RKO (cell line): ENCODE data around the gene PACS1.

Source experiments
- DNase-seq: peaks from one replicate; pipeline ENCODE4 v3.0.0-alpha.2; 2016; ENCODE audit warnings: low spot score

PACS1 gene

DNA sequence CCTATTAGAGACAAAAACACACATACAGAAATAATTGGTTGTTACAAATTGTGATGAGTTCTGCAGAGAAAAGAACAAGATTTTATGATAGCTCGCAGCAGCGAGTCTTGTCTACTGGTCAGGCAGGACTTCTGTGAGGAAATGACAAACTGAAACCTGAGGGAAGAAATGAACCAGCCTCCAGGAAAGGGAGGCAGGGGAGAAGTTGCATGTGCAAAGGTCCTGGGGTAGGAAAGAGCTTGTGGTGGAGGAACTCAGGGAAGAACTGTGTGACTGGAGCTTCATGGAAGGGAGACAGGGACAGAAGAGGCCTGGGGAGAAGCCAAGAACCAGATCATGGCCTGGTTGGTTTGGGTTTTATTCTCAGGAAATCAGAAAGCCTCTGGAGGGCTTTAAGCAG lies 189.2 kb downstream of the PACS1 start:
- DNase-seq = no peak

GRCh38 chr11:66259956-66260355 lies 189.9 kb downstream of the PACS1 start:
- no peak for DNase-seq

- DNase-seq = no peak
Observed at GRCh38 chr11:66261578-66261977, 191.5 kb downstream of the PACS1 start.

- no peak for DNase-seq
Observed at GRCh38 chr11:66262191-66262590, 192.1 kb downstream of the PACS1 start.

GRCh38 chr11:66262696-66263095 lies 192.6 kb downstream of the PACS1 start:
- DNase-seq = no peak

GRCh38 chr11:66263231-66263630 lies 193.2 kb downstream of the PACS1 start:
- DNase-seq = no peak

DNA sequence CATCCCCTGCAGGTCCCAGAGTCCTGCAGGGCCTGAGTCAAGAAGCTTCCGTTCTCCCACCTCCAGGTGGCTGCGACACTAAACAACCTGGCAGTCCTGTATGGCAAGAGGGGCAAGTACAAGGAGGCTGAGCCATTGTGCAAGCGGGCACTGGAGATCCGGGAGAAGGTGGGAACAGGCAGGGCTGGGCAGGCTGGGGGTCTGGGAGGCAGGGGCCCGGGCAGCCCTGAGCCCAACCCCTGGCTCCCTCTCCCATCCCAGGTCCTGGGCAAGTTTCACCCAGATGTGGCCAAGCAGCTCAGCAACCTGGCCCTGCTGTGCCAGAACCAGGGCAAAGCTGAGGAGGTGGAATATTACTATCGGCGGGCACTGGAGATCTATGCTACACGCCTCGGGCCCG lies 193.7 kb downstream of the PACS1 start:
- no peak for DNase-seq

- no peak for DNase-seq
Observed at GRCh38 chr11:66264383-66264782, 194.3 kb downstream of the PACS1 start.

DNA sequence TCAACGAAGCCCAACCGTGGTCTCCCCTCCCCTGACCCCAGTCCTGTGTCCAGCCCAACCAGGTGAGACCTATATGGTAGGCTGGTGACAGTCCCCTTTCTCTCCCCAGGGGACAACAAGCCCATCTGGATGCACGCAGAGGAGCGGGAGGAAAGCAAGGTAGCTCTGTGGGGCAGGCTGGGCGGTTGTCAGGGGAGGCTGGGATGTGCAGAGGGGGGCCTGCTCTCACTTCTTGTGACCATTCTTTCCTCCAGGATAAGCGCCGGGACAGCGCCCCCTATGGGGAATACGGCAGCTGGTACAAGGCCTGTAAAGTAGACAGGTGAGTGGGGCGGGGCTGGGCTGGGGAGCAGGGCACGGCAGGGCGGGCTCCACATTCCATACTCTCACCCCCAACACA lies 194.8 kb downstream of the PACS1 start:
- DNase-seq = no peak

DNA sequence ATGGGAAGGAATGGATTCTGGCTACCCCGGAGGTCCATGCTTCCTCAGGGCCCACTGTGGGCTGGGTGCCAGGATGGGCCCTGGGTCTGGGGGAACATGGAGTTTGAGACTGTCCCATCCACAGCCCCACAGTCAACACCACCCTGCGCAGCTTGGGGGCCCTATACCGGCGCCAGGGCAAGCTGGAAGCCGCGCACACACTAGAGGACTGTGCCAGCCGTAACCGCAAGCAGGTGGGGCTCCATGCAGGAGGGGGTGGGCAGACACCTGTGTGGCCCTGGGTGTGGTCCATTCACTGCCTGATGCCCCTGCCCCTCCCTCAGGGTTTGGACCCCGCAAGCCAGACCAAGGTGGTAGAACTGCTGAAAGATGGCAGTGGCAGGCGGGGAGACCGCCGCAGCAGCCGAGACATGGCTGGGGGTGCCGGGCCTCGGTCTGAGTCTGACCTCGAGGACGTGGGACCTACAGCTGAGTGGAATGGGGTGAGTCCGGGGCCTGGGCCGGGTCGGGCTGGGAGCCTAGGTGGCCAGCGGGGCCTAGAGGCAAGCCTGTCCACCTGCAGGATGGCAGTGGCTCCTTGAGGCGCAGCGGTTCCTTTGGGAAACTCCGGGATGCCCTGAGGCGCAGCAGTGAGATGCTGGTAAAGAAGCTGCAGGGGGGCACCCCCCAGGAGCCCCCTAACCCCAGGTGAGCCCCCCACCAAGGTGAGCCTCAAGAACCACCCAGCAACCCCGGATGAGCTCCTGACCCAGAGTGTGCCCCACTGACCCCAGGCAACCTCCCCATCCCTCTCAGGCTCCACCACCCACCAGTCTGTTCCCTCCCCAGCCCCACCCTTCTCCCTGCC lies 195.7 kb downstream of the PACS1 start:
- no peak for DNase-seq

DNA sequence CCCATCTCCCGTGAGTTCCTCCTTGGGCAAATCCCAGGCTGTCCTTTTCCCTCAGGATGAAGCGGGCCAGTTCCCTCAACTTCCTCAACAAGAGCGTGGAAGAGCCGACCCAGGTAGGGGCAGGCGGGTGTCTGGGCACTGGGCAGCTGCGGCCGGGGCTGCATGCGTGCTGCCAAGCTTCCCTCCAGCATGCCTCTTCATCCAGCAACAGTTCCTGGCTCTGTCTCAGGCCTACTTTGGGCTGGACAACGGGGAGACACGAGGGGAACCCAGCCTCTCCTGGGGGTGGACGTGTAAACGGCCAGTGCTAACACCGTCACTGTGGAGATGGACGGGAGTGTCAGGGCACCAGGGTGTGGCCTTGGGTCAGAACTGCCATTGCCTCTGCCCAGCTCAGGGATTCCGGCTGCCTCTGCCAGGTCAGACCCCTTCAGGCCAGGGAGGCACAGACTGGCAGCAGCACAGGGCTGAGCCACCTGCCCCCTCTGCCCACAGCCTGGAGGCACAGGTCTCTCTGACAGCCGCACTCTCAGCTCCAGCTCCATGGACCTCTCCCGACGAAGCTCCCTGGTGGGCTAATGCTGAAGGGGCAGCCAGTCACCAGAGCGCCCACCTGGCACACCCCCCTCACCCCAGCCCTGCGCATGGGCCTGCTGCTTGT lies 196.4 kb downstream of the PACS1 start:
- no peak for DNase-seq

- DNase-seq = no peak
Observed at GRCh38 chr11:66267039-66267378, 196.9 kb downstream of the PACS1 start.

GRCh38 chr11:66267379-66268243 lies 197.5 kb downstream of the PACS1 start:
- DNase-seq = peak; percentile 82

- peak; percentile 99 for DNase-seq
Observed at GRCh38 chr11:66268244-66268951, 198.3 kb downstream of the PACS1 start, which contains the start of gene RAB1B. Gene RAB1B (plus strand): TSS chr11:66268639. CDS start chr11:66268680, 41 bp downstream.

DNA sequence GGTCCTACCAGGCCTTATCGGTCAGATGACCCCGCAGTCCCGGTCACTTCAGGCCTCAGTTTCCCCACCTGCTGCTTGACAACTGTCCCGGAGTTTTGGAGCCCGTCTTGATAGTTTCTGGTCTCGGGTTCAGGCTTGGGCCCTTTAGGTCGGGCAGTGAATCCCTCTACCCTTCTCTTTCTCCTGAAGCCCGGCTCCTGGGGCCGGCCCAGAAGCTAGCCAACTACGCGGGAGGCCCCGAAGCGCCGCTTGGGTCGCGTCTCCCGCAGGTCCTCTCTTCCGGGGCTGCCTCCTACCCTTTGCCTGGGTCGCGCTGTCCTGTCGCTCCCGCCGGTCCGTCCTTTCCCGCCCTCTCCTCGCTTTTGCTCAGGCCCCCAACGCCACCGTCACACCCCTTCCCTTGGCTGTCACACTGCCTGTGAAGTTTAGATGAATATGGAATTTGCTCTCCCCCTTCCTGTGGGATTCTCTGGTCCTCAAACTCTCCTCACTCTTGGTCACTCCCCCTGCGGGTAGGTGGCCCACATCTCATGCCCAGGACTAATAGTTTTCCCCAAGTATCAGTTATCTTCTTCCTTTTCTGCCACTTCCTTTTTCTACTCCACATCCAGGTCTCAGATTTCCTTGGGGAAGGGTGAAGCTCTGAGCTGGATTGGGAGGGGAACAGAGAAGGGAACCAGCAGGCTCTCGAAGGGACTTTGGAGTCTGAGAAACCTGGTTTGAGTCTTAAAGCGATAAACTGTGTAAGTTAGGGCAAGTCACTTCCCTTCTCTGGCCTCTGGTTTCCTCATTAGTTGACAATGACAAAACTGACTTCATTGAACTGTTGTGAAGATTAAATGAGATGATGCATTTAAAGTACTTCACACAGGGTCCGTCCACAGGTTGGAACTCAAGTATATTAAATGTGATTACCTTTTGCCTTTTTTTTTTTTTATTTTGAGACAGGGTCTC lies 199.2 kb downstream of the PACS1 start:
- DNase-seq = peak; percentile 69

- DNase-seq = no peak
Observed at GRCh38 chr11:66271816-66272215, 201.7 kb downstream of the PACS1 start.

DNA sequence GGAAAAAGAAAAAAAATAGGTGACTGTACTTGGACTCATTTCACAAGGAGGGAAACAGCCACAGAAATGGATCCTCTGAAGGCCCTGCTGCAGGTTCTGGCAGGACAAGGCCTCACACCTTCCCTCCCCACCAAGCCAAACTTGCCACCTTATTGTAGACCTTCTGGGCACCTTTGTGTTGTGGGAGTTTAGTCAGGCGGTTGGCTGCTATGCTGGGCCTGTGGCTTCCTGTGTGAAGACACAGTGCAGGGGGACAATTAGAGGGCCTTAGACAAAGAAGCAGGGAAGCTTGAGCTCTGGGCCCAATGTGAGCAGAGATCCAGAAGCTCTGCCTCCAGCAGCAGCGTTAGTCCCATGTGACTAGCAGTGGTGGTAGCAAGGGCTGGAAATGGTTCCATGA lies 202.5 kb downstream of the PACS1 start:
- no peak for DNase-seq

DNA sequence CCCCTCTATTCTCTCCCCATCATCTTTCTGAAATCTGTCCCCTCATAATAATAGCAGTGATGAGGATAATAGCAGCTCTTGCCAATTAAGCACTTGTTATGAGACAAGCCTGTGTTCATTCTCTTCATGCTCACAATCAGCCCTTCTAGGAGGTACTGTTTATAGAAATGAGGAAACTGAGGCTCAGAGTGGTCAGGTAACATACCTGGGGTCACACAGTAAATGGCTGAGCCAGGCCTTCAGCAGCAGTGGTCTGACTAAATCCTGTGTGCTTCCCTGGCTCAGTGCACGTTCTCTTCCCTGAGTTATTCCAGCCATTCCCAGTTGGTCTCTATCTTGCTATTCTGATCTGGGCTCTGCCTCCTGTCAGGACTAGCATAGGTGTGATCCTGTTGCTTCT lies 204.1 kb downstream of the PACS1 start:
- DNase-seq = no peak

GRCh38 chr11:66275396-66275795 lies 205.3 kb downstream of the PACS1 start:
- no peak for DNase-seq

DNA sequence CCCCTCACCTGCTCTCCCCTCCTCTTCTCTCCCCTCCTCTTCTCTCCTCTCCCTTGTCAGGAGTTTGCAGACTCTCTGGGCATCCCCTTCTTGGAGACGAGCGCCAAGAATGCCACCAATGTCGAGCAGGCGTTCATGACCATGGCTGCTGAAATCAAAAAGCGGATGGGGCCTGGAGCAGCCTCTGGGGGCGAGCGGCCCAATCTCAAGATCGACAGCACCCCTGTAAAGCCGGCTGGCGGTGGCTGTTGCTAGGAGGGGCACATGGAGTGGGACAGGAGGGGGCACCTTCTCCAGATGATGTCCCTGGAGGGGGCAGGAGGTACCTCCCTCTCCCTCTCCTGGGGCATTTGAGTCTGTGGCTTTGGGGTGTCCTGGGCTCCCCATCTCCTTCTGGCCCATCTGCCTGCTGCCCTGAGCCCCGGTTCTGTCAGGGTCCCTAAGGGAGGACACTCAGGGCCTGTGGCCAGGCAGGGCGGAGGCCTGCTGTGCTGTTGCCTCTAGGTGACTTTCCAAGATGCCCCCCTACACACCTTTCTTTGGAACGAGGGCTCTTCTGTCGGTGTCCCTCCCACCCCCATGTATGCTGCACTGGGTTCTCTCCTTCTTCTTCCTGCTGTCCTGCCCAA lies 206.0 kb downstream of the PACS1 start:
- DNase-seq = no peak
